ENCODE results near the gene KLHDC7B.

The KLHDC7B gene

DNA sequence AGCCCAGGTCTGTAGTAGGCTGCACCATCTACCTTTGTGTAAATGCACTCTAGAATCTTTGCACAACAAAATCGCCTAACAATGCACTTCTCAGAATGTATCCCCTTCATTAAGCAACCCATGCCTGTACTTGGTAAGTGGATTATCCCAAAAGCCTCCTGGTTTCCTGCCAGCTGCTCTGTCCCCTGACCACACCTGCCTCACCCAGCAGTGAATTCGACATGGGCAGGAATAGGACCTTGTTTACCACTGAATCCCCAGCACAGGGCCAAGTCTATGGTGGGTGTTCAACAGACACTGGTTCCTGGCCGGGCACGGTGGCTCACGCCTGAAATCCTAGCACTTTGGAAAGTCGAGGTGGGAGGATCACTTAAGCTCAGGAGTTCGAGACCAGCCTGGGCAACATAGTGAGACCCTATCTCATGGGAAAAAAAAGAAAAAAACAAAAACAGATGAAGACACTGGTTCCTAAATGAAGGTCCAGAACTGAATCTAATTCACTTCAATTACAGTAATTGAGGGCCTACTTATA, 22.1 kb downstream of the KLHDC7B start:
- Mint-ChIP-seq H3K27ac (peak overlapping the region; percentile 59), H3K4me1 (peaks cover 11% of the 10 kb centered on the region), H3K27me3 (ENCODE audit: low read depth, poor library complexity) (peaks cover 39% of the 10 kb centered on the region), H3K36me3 (ENCODE audit: low read depth) (peaks cover 34% of the 10 kb centered on the region), H3K4me3 (no peak overlapping the region), H3K9me3 (no peaks in the 10 kb centered on the region)
- TF ChIP-seq, protein P1, sequence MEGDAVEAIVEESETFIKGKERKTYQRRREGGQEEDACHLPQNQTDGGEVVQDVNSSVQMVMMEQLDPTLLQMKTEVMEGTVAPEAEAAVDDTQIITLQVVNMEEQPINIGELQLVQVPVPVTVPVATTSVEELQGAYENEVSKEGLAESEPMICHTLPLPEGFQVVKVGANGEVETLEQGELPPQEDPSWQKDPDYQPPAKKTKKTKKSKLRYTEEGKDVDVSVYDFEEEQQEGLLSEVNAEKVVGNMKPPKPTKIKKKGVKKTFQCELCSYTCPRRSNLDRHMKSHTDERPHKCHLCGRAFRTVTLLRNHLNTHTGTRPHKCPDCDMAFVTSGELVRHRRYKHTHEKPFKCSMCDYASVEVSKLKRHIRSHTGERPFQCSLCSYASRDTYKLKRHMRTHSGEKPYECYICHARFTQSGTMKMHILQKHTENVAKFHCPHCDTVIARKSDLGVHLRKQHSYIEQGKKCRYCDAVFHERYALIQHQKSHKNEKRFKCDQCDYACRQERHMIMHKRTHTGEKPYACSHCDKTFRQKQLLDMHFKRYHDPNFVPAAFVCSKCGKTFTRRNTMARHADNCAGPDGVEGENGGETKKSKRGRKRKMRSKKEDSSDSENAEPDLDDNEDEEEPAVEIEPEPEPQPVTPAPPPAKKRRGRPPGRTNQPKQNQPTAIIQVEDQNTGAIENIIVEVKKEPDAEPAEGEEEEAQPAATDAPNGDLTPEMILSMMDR (IDR thresholded peaks at IDR 0.05): no peak
- DNase-seq: no peak

DNA sequence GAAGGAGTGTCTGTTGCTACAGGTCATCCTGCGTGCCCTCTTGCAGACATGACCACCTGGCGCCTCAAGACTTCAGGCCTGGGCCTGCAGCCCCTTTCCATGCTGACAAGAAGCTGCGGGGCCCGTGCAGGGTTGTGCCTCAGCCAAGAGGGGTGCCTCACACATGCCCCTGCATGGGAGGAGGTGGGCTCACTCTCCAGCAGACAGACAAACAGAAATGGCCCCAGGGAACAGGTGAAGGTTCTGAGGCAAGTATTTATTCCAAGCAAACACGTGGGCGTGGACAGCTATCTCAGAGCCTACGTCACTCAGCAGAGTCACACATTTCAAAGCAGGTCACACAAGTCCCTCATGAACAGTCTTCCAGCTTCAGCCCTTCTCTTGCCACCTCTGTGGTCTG, 22.9 kb downstream of the KLHDC7B start:
- peaks cover 31% of the 10 kb centered on the region for H3K27me3 Mint-ChIP-seq (ENCODE audit: low read depth, poor library complexity)
- peaks cover 35% of the 10 kb centered on the region for H3K36me3 Mint-ChIP-seq (ENCODE audit: low read depth)
- DNase-seq: no peak
- no peaks in the 10 kb centered on the region for H3K9me3 Mint-ChIP-seq
- TF ChIP-seq, protein P1 (IDR thresholded peaks at IDR 0.05): no peak
- H3K27ac Mint-ChIP-seq: no peak overlapping the region
- no peak overlapping the region for H3K4me3 Mint-ChIP-seq
- peaks cover 3% of the 10 kb centered on the region for H3K4me1 Mint-ChIP-seq

GRCh38 chr22:50569041-50569459, 23.4 kb downstream of the KLHDC7B start:
- Mint-ChIP-seq H3K27ac (no peak overlapping the region), H3K9me3 (no peaks in the 10 kb centered on the region), H3K4me1 (no peaks in the 10 kb centered on the region), H3K4me3 (no peak overlapping the region), H3K27me3 (ENCODE audit: low read depth, poor library complexity) (peaks cover 27% of the 10 kb centered on the region), H3K36me3 (ENCODE audit: low read depth) (peaks cover 35% of the 10 kb centered on the region)
- DNase-seq: no peak
- TF ChIP-seq, protein P1 (IDR thresholded peaks at IDR 0.05): no peak

DNA sequence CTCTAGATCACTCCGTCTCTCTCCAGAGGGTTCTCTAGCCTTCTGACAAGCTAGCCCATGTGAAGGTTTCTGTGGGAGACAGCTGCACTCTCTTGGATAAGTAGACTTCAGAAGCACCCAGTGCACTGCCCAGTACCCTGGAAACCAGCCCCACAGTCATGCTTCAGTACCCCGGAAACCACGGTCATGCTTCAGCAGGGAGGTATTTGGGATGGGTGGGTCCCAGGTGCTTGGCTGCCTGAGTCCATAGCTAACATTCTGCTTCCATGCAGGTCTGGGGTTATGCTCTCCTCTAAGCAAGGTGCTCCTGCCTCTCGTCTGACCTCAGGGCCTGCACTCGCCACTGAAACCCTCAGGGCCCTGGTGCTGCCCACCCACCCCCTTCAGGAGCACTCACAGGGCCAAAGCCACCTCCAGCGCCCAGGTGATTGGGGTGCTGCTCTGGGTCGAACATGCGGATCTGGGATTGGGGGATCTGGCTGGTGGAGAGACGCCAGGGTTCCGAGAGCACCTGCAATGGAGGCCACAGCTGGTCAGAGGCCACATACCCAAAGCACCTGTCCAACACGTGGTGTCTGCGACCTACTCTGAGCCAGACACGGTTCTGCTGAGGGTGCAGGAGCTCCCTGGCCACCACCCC, 24.3 kb downstream of the KLHDC7B start:
- TF ChIP-seq, protein P1 (IDR thresholded peaks at IDR 0.05): no peak
- H3K4me1 Mint-ChIP-seq: no peaks in the 10 kb centered on the region
- no peak for DNase-seq
- peaks cover 35% of the 10 kb centered on the region for H3K36me3 Mint-ChIP-seq (ENCODE audit: low read depth)
- no peaks in the 10 kb centered on the region for H3K9me3 Mint-ChIP-seq
- H3K27me3 Mint-ChIP-seq (ENCODE audit: low read depth, poor library complexity): peaks cover 17% of the 10 kb centered on the region
- no peak overlapping the region for H3K27ac Mint-ChIP-seq
- H3K4me3 Mint-ChIP-seq: no peak overlapping the region

- Mint-ChIP-seq H3K27ac (no peak overlapping the region), H3K36me3 (ENCODE audit: low read depth) (peaks cover 35% of the 10 kb centered on the region), H3K27me3 (ENCODE audit: low read depth, poor library complexity) (peaks cover 9% of the 10 kb centered on the region), H3K4me3 (no peak overlapping the region), H3K4me1 (no peaks in the 10 kb centered on the region), H3K9me3 (no peaks in the 10 kb centered on the region)
- no peak for DNase-seq
- TF ChIP-seq, protein P1 (IDR thresholded peaks at IDR 0.05): no peak
These were observed 25.2 kb downstream of the KLHDC7B start for GRCh38 chr22:50570861-50571260.
